HG02884 (cell line): ENCODE data around the gene SH3TC1.

ENCODE experiments used
- ATAC-seq: cut with Tn5 transposase; IDR thresholded peaks from one replicate; pipeline ENCODE4 v1.9.1; 2021; ENCODE audit warnings: mild to moderate bottlenecking, moderate library complexity; ENCODE audit not compliant: unreplicated experiment

The SH3TC1 gene

DNA sequence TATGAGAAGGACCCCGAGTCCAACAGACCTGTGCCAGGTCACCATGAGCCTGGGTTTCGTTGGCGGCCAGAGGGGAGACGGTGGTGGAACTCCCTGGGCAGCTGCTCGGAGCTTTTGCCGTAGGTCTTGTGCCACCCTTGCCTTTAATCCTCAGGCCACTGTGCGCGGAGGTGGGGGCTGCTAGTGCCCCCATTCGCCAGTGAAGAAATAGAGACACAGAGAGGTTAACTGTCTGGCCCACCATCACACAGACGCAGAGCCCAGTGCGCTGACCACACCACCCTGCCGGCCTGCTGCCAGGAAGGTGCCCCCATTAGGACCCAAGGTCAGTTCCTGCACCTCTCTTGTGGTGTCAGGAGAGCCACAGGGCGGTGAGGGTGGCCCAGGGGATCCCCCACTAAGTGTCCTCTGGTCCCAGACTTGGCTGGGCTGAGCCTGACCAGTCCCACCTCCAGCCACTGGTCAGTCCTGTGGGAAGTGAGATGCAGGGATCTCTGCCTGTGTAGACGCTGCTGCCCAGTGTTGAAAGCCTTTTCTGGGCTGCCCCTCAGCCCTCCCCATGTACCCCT is 42.2 kb downstream of the SH3TC1 start:
- ATAC-seq, result no peak

- ATAC-seq, result peak; percentile 56
Observed at GRCh38 chr4:8241895-8242696, 43.0 kb downstream of the SH3TC1 start.

DNA sequence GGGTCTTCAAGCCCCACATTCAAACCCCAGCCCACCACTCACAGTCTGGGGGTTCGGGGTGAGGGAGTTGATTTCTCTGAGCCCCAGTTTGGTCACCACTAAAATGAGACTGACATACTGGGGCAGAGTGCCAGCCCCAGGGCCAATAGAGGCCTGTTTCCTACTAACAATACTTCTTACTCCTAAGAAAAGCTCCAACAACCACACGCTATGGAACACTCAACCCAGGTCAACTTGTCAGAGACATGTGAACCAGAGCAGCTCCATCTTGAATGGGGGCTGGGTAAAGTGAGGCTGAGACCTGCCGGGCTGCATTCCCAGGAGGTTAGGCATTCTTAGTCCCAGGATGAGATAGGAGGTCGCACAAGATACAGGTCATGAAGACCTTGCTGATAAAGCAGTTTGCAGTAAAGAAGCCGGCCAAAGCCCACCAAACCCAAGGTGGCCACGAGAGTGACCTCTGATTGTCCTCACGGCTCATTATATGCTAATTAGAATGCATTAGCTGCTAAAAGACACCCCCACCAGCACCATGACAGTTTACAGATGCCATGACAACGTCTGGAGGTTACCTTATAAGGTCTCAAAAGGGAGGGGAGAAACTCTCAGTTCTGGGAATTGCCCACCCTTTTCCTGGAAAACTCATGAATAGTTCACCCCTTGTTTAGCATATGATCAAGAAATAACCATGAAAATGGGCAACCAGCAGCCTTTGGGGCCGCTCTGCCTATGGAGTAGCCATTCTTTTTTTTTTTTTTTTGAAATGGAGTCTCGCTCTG is 43.9 kb downstream of the SH3TC1 start:
- no peak for ATAC-seq

- no peak for ATAC-seq
Observed at GRCh38 chr4:8244001-8244757, 45.1 kb downstream of the SH3TC1 start.

DNA sequence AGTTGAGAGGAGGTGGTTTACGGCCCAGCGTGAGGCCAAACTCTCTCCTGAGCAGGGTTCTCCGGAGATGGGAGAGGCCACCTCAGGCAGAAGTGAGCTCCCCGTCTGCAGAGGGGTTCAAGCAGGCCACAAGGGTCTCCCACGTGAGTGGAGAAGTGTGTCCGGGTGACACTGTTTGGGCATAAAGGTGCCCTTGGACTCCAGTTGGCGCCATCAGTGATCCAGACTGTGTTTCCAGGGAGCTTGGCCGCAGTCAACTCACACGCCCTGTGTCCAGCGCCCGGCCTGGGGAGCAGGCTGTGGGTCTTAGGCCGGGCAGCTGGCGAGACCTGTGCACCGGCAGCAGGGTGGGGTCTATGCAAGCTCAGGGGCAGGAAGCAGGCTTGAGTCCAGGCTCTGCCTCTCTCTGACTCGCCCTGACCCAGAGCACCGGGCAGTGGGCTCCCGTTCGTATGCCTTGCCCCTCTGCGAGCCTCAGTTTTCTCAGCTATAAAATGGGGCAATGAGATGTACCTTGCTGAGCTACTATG is 45.9 kb downstream of the SH3TC1 start:
- ATAC-seq, result no peak

- no peak for ATAC-seq
Observed at GRCh38 chr4:8245884-8246833, 47.1 kb downstream of the SH3TC1 start.

- no peak for ATAC-seq
Observed at GRCh38 chr4:8247047-8247930, 48.2 kb downstream of the SH3TC1 start.

GRCh38 chr4:8248091-8248490 is 49.0 kb downstream of the SH3TC1 start:
- ATAC-seq, result no peak

GRCh38 chr4:8250227-8250626 is 51.1 kb downstream of the SH3TC1 start:
- no peak for ATAC-seq

GRCh38 chr4:8250637-8251036 is 51.5 kb downstream of the SH3TC1 start:
- no peak for ATAC-seq

- no peak for ATAC-seq
Observed at GRCh38 chr4:8251110-8251883, 52.2 kb downstream of the SH3TC1 start.

- ATAC-seq, result no peak
Observed at GRCh38 chr4:8252301-8253173, 53.4 kb downstream of the SH3TC1 start.

DNA sequence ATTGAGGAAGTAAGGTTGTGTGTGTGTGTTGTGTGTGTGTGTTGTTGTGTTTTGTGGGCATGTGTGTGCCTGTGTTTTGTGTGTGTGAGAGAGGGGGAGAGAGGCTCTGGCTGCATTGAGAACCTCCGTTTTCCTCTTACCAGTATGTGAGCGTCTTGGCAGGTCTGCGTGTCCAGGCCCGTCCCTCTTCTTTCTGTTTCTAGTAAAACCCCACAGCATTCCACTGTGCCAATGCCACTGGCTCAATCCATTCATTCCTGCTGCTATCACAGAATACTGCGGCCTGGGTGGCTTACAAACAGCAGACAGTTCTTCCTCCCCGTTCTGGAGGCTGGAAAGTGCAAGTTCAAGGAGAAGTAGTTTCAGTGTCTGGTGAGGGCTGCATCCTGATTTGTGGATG is 55.0 kb downstream of the SH3TC1 start:
- ATAC-seq, result no peak

- no peak for ATAC-seq
Observed at GRCh38 chr4:8255698-8256441, 56.8 kb downstream of the SH3TC1 start.

- no peak for ATAC-seq
Observed at GRCh38 chr4:8257854-8258253, 58.8 kb downstream of the SH3TC1 start.

DNA sequence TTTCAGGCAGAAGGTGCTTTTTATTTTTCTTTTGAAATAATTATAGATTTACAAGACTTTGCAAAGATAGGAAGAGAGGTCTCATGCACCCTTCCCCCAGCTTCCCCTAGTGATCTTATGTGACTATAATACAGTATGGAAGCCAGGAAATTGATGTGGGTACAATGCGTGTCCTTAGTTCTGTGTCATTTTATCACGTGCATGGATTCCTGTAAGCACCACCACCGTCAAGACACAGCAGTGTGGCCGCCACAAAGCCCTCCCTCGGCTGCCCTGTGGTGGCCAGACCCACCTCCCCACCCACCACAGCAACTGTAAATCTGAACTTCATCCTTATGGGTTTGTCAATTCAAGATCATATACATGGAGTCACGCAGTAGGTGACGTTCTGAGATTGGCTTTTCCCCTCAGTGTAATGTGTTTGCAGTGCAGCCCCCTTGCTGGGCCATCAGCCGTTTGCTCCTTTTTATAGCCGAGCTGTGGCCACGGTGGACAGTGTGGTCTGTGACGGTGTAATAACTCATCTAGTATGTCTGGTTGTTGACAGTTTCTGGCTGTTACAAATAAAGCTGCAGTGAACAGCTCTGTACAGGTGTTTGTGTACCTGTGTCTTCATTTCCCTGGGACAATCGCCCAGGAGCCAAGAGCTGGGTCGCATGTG is 59.6 kb downstream of the SH3TC1 start:
- ATAC-seq, result no peak
